HepG2 (cell line): ENCODE results near the gene GPR15LG.

Source experiments
- CTCF ChIP-seq: sonication (generic); formaldehyde crosslinking; IDR thresholded peaks from 2 replicates; pipeline ENCODE4 v1.5.0; 2020; ENCODE audit warnings: mild to moderate bottlenecking, missing genetic modification reagents, moderate library complexity
- FOXA1 ChIP-seq, 2 experiments: fragments of 450-650 bp in 1 of 2; sonication (generic) in 1 of 2; formaldehyde crosslinking in 1 of 2; IDR thresholded peaks; 2 replicates each; pipeline versions ENCODE4 v1.4.0 to v1.6.1; 2016 to 2020; ENCODE audit warnings: missing genetic modification reagents in 1 of 2
- HMGA1 ChIP-seq: sonication (generic); formaldehyde crosslinking; conservative IDR thresholded peaks from 2 replicates; pipeline ENCODE4 v1.4.0; 2020; ENCODE audit warnings: missing genetic modification reagents
- NR2F1 ChIP-seq, 2 experiments: fragments of 450-650 bp in 1 of 2; formaldehyde crosslinking in 1 of 2; IDR thresholded peaks; 2 replicates each; pipeline versions ENCODE4 v1.5.0 to v1.6.1; 2016 to 2020; ENCODE audit warnings: mild to moderate bottlenecking in 1 of 2, missing compliant biosample characterization in 1 of 2, missing genetic modification reagents in 1 of 2, moderate library complexity in 1 of 2
- POLR2A ChIP-seq, 2 experiments: IDR thresholded peaks; 2 replicates each; pipeline ENCODE4 v1.6.1; 2011; ENCODE audit warnings: low read depth in 2 of 2, low read length in 2 of 2, mild to moderate bottlenecking in 1 of 2, moderate library complexity in 1 of 2; ENCODE audit not compliant: insufficient read depth in 1 of 2
- TAF1 ChIP-seq: sonication (generic); formaldehyde crosslinking; IDR thresholded peaks from 2 replicates; pipeline ENCODE4 v1.4.0; 2020; ENCODE audit warnings: missing genetic modification reagents
- THYN1 ChIP-seq: sonication (generic); formaldehyde crosslinking; IDR thresholded peaks from 2 replicates; pipeline ENCODE4 v1.8.1; 2023; ENCODE audit warnings: low read depth, mild to moderate bottlenecking, moderate library complexity, missing genetic modification reagents, borderline replicate concordance
- ZBED4 ChIP-seq: sonication (generic); formaldehyde crosslinking; IDR thresholded peaks from 2 replicates; pipeline ENCODE4 v1.4.0; 2020; ENCODE audit warnings: missing genetic modification reagents, borderline replicate concordance
- ZBTB33 ChIP-seq: sonication (generic); formaldehyde crosslinking; IDR thresholded peaks from 2 replicates; pipeline ENCODE4 v1.4.0; 2020; ENCODE audit warnings: missing genetic modification reagents
- ZKSCAN5 ChIP-seq: sonication (generic); formaldehyde crosslinking; IDR thresholded peaks from 2 replicates; pipeline ENCODE4 v1.5.1; 2020; ENCODE audit warnings: mild to moderate bottlenecking, missing genetic modification reagents
- ZNF3 ChIP-seq: IDR thresholded peaks from 2 replicates; pipeline ENCODE4 v1.7.0; 2017; ENCODE audit warnings: inconsistent platforms
- ZNF678 ChIP-seq: sonication (generic); formaldehyde crosslinking; IDR thresholded peaks from 2 replicates; pipeline ENCODE4 v1.4.0; 2020; ENCODE audit warnings: mild to moderate bottlenecking, missing genetic modification reagents
- ZNF7 ChIP-seq: IDR thresholded peaks from 2 replicates; pipeline ENCODE4 v1.6.1; 2016; ENCODE audit warnings: missing biosample characterization, missing genetic modification reagents

GRCh38 chr10:84213076-84213475 lies 39.5 kb downstream of the GPR15LG start:
- TF ChIP-seq POLR2A (IDR thresholded peaks at IDR 0.05; ENCODE audit: insufficient read depth in 1 of 2, low read depth in 2 of 2, low read length in 2 of 2) (no peak), ZBTB33 (CRISPR knock-in tag) (no peak), ZNF7 (no peak), ZBED4 (CRISPR knock-in tag) (no peak), NR2F1 (CRISPR knock-in tag; IDR thresholded peaks at IDR 0.05) (no peak), THYN1 (no peak), ZNF678 (CRISPR knock-in tag) (no peak), FOXA1 (IDR thresholded peaks at IDR 0.05) (no peak), FOXA1 (CRISPR knock-in tag; IDR thresholded peaks at IDR 0.05) (no peak), HMGA1 (CRISPR knock-in tag) (no peak), ZKSCAN5 (CRISPR knock-in tag) (no peak), ZNF3 (CRISPR knock-in tag) (no peak), CTCF (CRISPR knock-in tag) (no peak), TAF1 (CRISPR knock-in tag) (no peak)
